Natural killer cell treated with Interleukin-12 subunit alpha and Interleukin-12 subunit beta and Interleukin-15 and Interleukin-18, amount 100 ng/mL, for 72 hours (primary cell): ENCODE data around the gene GPHA2. TPM values are rescaled to one million over a fixed set of nuclear protein-coding genes. Genes with fewer than 3 reads are reported as not detected.

ENCODE experiments used
- ATAC-seq, 2 donors: fragments of 150-1000 bp; cut with Tn5 transposase in 1 of 2; sonication (Bioruptor Pico), chemical (Tn5 transposase) in 1 of 2; 2 replicates each; pipeline ENCODE4 v1.10.0; 2021
- DNase-seq: peaks from one replicate; pipeline ENCODE4 v3.0.0; 2022; ENCODE audit warnings: low spot score
- H3K27ac Mint-ChIP-seq, 2 donors: 1 replicate in 1 of 2; 2 replicates in 1 of 2; pipeline ENCODE4 v1.8.0; 2022; ENCODE audit warnings: mixed read lengths in 2 of 2, mild to moderate bottlenecking in 1 of 2, moderate library complexity in 1 of 2
- H3K27me3 Mint-ChIP-seq, 2 donors: 1 replicate in 1 of 2; 2 replicates in 1 of 2; pipeline ENCODE4 v1.8.0; 2022; ENCODE audit warnings: mixed read lengths in 2 of 2
- H3K36me3 Mint-ChIP-seq: one replicate; pipeline ENCODE4 v1.8.0; 2022; ENCODE audit warnings: mixed read lengths
- H3K4me1 Mint-ChIP-seq, 2 donors: 1 replicate in 1 of 2; 2 replicates in 1 of 2; pipeline ENCODE4 v1.8.0; 2022; ENCODE audit warnings: low read depth in 2 of 2, mixed read lengths in 2 of 2, mild to moderate bottlenecking in 1 of 2
- H3K4me3 Mint-ChIP-seq: one replicate; pipeline ENCODE4 v1.8.0; 2022; ENCODE audit warnings: mixed read lengths
- H3K9me3 Mint-ChIP-seq: 2 replicates; pipeline ENCODE4 v1.8.0; 2022; ENCODE audit warnings: mixed read lengths
- total RNA-seq, 2 donors: library from RNA; stranded (reverse); gene quantifications; one replicate each; pipeline ENCODE4 v1.2.3, GENCODE V29; 2022

The GPHA2 gene
- total RNA-seq, 2 donors from 2014 or later = not detected

GRCh38 chr11:64947208-64947814 is 11.6 kb upstream of the GPHA2 start:
- Mint-ChIP-seq H3K36me3 (no peaks in the 10 kb centered on the region), H3K27me3 (peaks cover 13 to 20% of the 10 kb centered on the region in 2 donors), H3K4me3 (no peak overlapping the region), H3K4me1 (no peaks in the 10 kb centered on the region), H3K9me3 (no peaks in the 10 kb centered on the region), H3K27ac (no peak overlapping the region)
- ATAC-seq (no peak), DNase-seq (no peak)

- no peak overlapping the region for H3K27ac Mint-ChIP-seq
- H3K27me3 Mint-ChIP-seq = peaks cover 0 to 3% of the 10 kb centered on the region in 2 donors
- ATAC-seq (no peak), DNase-seq (no peak)
- no peaks in the 10 kb centered on the region for H3K4me1 Mint-ChIP-seq
- H3K9me3 Mint-ChIP-seq = no peaks in the 10 kb centered on the region
- no peaks in the 10 kb centered on the region for H3K36me3 Mint-ChIP-seq
- no peak overlapping the region for H3K4me3 Mint-ChIP-seq
Measured at GRCh38 chr11:64936539-64936938, 846 bp upstream of the GPHA2 start.

- no peak for ATAC-seq
Measured at GRCh38 chr11:64934682-64935358, 873 bp downstream of the GPHA2 start.

GRCh38 chr11:64933935-64934681 is 1.6 kb downstream of the GPHA2 start:
- ATAC-seq = peak in 1 of 2 donors; percentile 36
- Mint-ChIP-seq H3K4me3 (no peak overlapping the region), H3K27ac (no peak overlapping the region)

More at GRCh38 chr11:64934682-64935358, 873 bp downstream of the GPHA2 start:
- Mint-ChIP-seq H3K9me3 (no peaks in the 10 kb centered on the region), H3K4me3 (no peak overlapping the region), H3K36me3 (no peaks in the 10 kb centered on the region), H3K27me3 (no peaks in the 10 kb centered on the region), H3K27ac (no peak overlapping the region), H3K4me1 (no peaks in the 10 kb centered on the region)
- no peak for DNase-seq

GRCh38 chr11:64933213-64933934 is 2.3 kb downstream of the GPHA2 start:
- no peak overlapping the region for H3K27ac Mint-ChIP-seq
- DNase-seq = no peak
- ATAC-seq = peak in 1 of 2 donors; percentile 29
- no peaks in the 10 kb centered on the region for H3K4me1 Mint-ChIP-seq
- H3K27me3 Mint-ChIP-seq = no peaks in the 10 kb centered on the region
- no peaks in the 10 kb centered on the region for H3K36me3 Mint-ChIP-seq
- no peaks in the 10 kb centered on the region for H3K9me3 Mint-ChIP-seq
- no peak overlapping the region for H3K4me3 Mint-ChIP-seq

More at GRCh38 chr11:64933935-64934681, 1.6 kb downstream of the GPHA2 start:
- Mint-ChIP-seq H3K27me3 (no peaks in the 10 kb centered on the region), H3K36me3 (no peaks in the 10 kb centered on the region), H3K4me1 (no peaks in the 10 kb centered on the region), H3K9me3 (no peaks in the 10 kb centered on the region)
- no peak for DNase-seq

- H3K4me1 Mint-ChIP-seq = no peaks in the 10 kb centered on the region
- H3K27ac Mint-ChIP-seq = no peak overlapping the region
- DNase-seq = no peak
- no peak overlapping the region for H3K4me3 Mint-ChIP-seq
- ATAC-seq = no peak
- H3K9me3 Mint-ChIP-seq = no peaks in the 10 kb centered on the region
- no peaks in the 10 kb centered on the region for H3K27me3 Mint-ChIP-seq
- no peaks in the 10 kb centered on the region for H3K36me3 Mint-ChIP-seq
Measured at GRCh38 chr11:64932324-64932723, 3.4 kb downstream of the GPHA2 start.

- DNase-seq = no peak
- Mint-ChIP-seq H3K36me3 (no peaks in the 10 kb centered on the region), H3K4me3 (no peak overlapping the region), H3K27me3 (no peaks in the 10 kb centered on the region), H3K27ac (no peak overlapping the region), H3K4me1 (peaks cover 4% of the 10 kb centered on the region in 2 donors), H3K9me3 (no peaks in the 10 kb centered on the region)
- no peak for ATAC-seq
Measured at GRCh38 chr11:64931290-64931689, 4.4 kb downstream of the GPHA2 start.

- no peak overlapping the region for H3K4me3 Mint-ChIP-seq
- no peaks in the 10 kb centered on the region for H3K9me3 Mint-ChIP-seq
- no peak overlapping the region for H3K27ac Mint-ChIP-seq
- H3K27me3 Mint-ChIP-seq = no peaks in the 10 kb centered on the region
- H3K4me1 Mint-ChIP-seq = peaks cover 4 to 7% of the 10 kb centered on the region in 2 donors
- H3K36me3 Mint-ChIP-seq = no peaks in the 10 kb centered on the region
- DNase-seq = no peak
- ATAC-seq = no peak
Measured at GRCh38 chr11:64930340-64930739, 5.4 kb downstream of the GPHA2 start.

- DNase-seq (no peak), ATAC-seq (no peak)
- Mint-ChIP-seq H3K36me3 (no peaks in the 10 kb centered on the region), H3K27me3 (no peaks in the 10 kb centered on the region), H3K4me3 (no peak overlapping the region), H3K27ac (no peak overlapping the region), H3K4me1 (peaks cover 4 to 7% of the 10 kb centered on the region in 2 donors), H3K9me3 (no peaks in the 10 kb centered on the region)
Measured at GRCh38 chr11:64929625-64930024, 6.1 kb downstream of the GPHA2 start.

GRCh38 chr11:64928957-64929356 is 6.7 kb downstream of the GPHA2 start:
- DNase-seq = no peak
- H3K4me3 Mint-ChIP-seq = no peak overlapping the region
- H3K9me3 Mint-ChIP-seq = no peaks in the 10 kb centered on the region
- no peaks in the 10 kb centered on the region for H3K36me3 Mint-ChIP-seq
- H3K27ac Mint-ChIP-seq = no peak overlapping the region
- H3K4me1 Mint-ChIP-seq = peaks cover 9 to 12% of the 10 kb centered on the region in 2 donors
- H3K27me3 Mint-ChIP-seq = no peaks in the 10 kb centered on the region
- no peak for ATAC-seq

GRCh38 chr11:64926689-64927088 is 9.0 kb downstream of the GPHA2 start:
- DNase-seq = no peak
- no peak for ATAC-seq
- peaks cover 12 to 13% of the 10 kb centered on the region in 2 donors for H3K4me1 Mint-ChIP-seq
- no peaks in the 10 kb centered on the region for H3K9me3 Mint-ChIP-seq
- H3K27ac Mint-ChIP-seq = no peak overlapping the region
- H3K4me3 Mint-ChIP-seq = peak overlapping the region; percentile 36
- H3K36me3 Mint-ChIP-seq = no peaks in the 10 kb centered on the region
- H3K27me3 Mint-ChIP-seq = no peaks in the 10 kb centered on the region

GRCh38 chr11:64925536-64926436 is 9.9 kb downstream of the GPHA2 start:
- H3K36me3 Mint-ChIP-seq = no peaks in the 10 kb centered on the region
- peaks cover 12 to 13% of the 10 kb centered on the region in 2 donors for H3K4me1 Mint-ChIP-seq
- ATAC-seq (no peak), DNase-seq (no peak)
- H3K9me3 Mint-ChIP-seq = no peaks in the 10 kb centered on the region
- no peaks in the 10 kb centered on the region for H3K27me3 Mint-ChIP-seq
- H3K27ac Mint-ChIP-seq = peak overlapping the region in 1 of 2 donors; percentile 99
- peak overlapping the region; percentile 94 for H3K4me3 Mint-ChIP-seq

- peak overlapping the region; percentile 95 to 99 for H3K27ac Mint-ChIP-seq
- peaks cover 12 to 13% of the 10 kb centered on the region in 2 donors for H3K4me1 Mint-ChIP-seq
- no peaks in the 10 kb centered on the region for H3K9me3 Mint-ChIP-seq
- ATAC-seq = peak in 1 of 2 donors; percentile 25
- H3K27me3 Mint-ChIP-seq = no peaks in the 10 kb centered on the region
- H3K36me3 Mint-ChIP-seq = no peaks in the 10 kb centered on the region
- no peak for DNase-seq
- H3K4me3 Mint-ChIP-seq = peak overlapping the region; percentile 94
Measured at GRCh38 chr11:64924910-64925284, 10.8 kb downstream of the GPHA2 start.
